Stimulated activated CD4-positive, alpha-beta T cell treated with anti-CD3 and anti-CD28 coated beads, Interleukin-2, amount 100 ng/mL, for 4 hours (primary cell): ENCODE results near the gene ISM1.
"Not testable (repeated sequence)": the region's sequence is repeated elsewhere in the genome, so short reads cannot be mapped to it uniquely, and the experiment has no call there.

Source experiments
- DNase-seq: peaks from one replicate; pipeline ENCODE4 v3.0.0-alpha.2; 2020; ENCODE audit warnings: low read depth

The ISM1 gene

GRCh38 chr20:13221673-13222318 lies 722 bp downstream of the ISM1 start:
- DNase-seq, result peak; percentile 42

GRCh38 chr20:13222319-13222716 lies 1.2 kb downstream of the ISM1 start:
- no peak for DNase-seq

GRCh38 chr20:13223736-13224520 lies 2.9 kb downstream of the ISM1 start:
- no peak for DNase-seq

GRCh38 chr20:13226367-13226766 lies 5.3 kb downstream of the ISM1 start:
- no peak for DNase-seq

- DNase-seq, result no peak
Observed at GRCh38 chr20:13228771-13229170, 7.7 kb downstream of the ISM1 start.

GRCh38 chr20:13229538-13229937 lies 8.5 kb downstream of the ISM1 start:
- no peak for DNase-seq

GRCh38 chr20:13231031-13231752 lies 10.1 kb downstream of the ISM1 start:
- peak; percentile 37 for DNase-seq

- no peak for DNase-seq
Observed at GRCh38 chr20:13232999-13233398, 11.9 kb downstream of the ISM1 start.

GRCh38 chr20:13234961-13235360 lies 13.9 kb downstream of the ISM1 start:
- no peak for DNase-seq

- not testable (repeated sequence) for DNase-seq
Observed at GRCh38 chr20:13236360-13236759, 15.3 kb downstream of the ISM1 start.

GRCh38 chr20:13236990-13237720 lies 16.1 kb downstream of the ISM1 start:
- no peak for DNase-seq

GRCh38 chr20:13238001-13238653 lies 17.1 kb downstream of the ISM1 start:
- no peak for DNase-seq

GRCh38 chr20:13243826-13244376 lies 22.8 kb downstream of the ISM1 start:
- no peak for DNase-seq

GRCh38 chr20:13245250-13245723 lies 24.2 kb downstream of the ISM1 start:
- DNase-seq, result no peak

GRCh38 chr20:13249118-13249797 lies 28.2 kb downstream of the ISM1 start:
- no peak for DNase-seq

- no peak for DNase-seq
Observed at GRCh38 chr20:13249798-13250170, 28.7 kb downstream of the ISM1 start.

- DNase-seq, result no peak
Observed at GRCh38 chr20:13250251-13250650, 29.2 kb downstream of the ISM1 start.

- DNase-seq, result no peak
Observed at GRCh38 chr20:13251106-13251903, 30.2 kb downstream of the ISM1 start.

GRCh38 chr20:13251904-13252297 lies 30.8 kb downstream of the ISM1 start:
- DNase-seq, result no peak

GRCh38 chr20:13255356-13255755 lies 34.3 kb downstream of the ISM1 start:
- no peak for DNase-seq
